ENCODE data around the gene KCNN3. TPM values are rescaled to one million over a fixed set of nuclear protein-coding genes. Genes with fewer than 3 reads are reported as not detected.

KCNN3 gene
- total RNA-seq, 4 donors from 2014 or later: 3.5 to 5.6 (median 4.4) TPM

- WGBS, 2 donors: 91 to 93% methylated on average over 5 of the region's 5 CpGs
- no peak overlapping the region for H3K27ac ChIP-seq
These were observed 154.7 kb downstream of the KCNN3 start for GRCh38 chr1:154715385-154715784.

GRCh38 chr1:154714638-154715037 lies 155.4 kb downstream of the KCNN3 start:
- no peaks in the 10 kb centered on the region for H3K9me3 ChIP-seq
- intact Hi-C loops (cut with DNase I): no loop called here

More at GRCh38 chr1:154715385-154715784, 154.7 kb downstream of the KCNN3 start:
- Histone ChIP-seq H3K4me1 (peaks cover 0 to 5% of the 10 kb centered on the region in 2 donors), H3K27me3 (no peaks in the 10 kb centered on the region), H3K9me3 (no peaks in the 10 kb centered on the region), H3K36me3 (no peaks in the 10 kb centered on the region), H3K4me3 (replicated peaks in 1 of 3) (no peak overlapping the region)
- intact Hi-C loops (cut with DNase I): no loop called here
- no peak for TF ChIP-seq CTCF (IDR thresholded peaks at IDR 0.05)
- TF ChIP-seq POLR2A (IDR thresholded peaks at IDR 0.05): no peak
- DNase-seq: no peak

GRCh38 chr1:154714052-154714623 lies 155.9 kb downstream of the KCNN3 start:
- no peak for DNase-seq
- Histone ChIP-seq H3K27me3 (no peaks in the 10 kb centered on the region), H3K36me3 (no peaks in the 10 kb centered on the region), H3K4me1 (peaks cover 0 to 5% of the 10 kb centered on the region in 2 donors), H3K9me3 (no peaks in the 10 kb centered on the region), H3K4me3 (replicated peaks in 1 of 3) (no peak overlapping the region), H3K27ac (no peak overlapping the region)
- 80 to 90% methylated on average over 2 of the region's 2 CpGs for WGBS, 2 donors
- TF ChIP-seq POLR2A (IDR thresholded peaks at IDR 0.05): no peak
- TF ChIP-seq CTCF (IDR thresholded peaks at IDR 0.05): no peak
- intact Hi-C loops (cut with DNase I): no loop called here

More at GRCh38 chr1:154714638-154715037, 155.4 kb downstream of the KCNN3 start:
- no peaks in the 10 kb centered on the region for H3K27me3 ChIP-seq
- peak in 1 of 2 donors; percentile 5 for DNase-seq
- no peaks in the 10 kb centered on the region for H3K36me3 ChIP-seq
- WGBS, 2 donors: 76 to 90% methylated on average over 3 of the region's 3 CpGs
- no peak overlapping the region for H3K4me3 ChIP-seq (replicated peaks in 1 of 3)
- no peak overlapping the region for H3K27ac ChIP-seq
- peaks cover 0 to 5% of the 10 kb centered on the region in 2 donors for H3K4me1 ChIP-seq
- no peak for TF ChIP-seq POLR2A (IDR thresholded peaks at IDR 0.05)
- no peak for TF ChIP-seq CTCF (IDR thresholded peaks at IDR 0.05)

- intact Hi-C loops (cut with DNase I): no loop called here
- Histone ChIP-seq H3K9me3 (no peaks in the 10 kb centered on the region), H3K27ac (no peak overlapping the region), H3K27me3 (no peaks in the 10 kb centered on the region), H3K4me3 (replicated peaks in 1 of 3) (no peak overlapping the region), H3K36me3 (no peaks in the 10 kb centered on the region), H3K4me1 (peaks cover 0 to 5% of the 10 kb centered on the region in 2 donors)
- WGBS, 2 donors: 47 to 62% methylated on average over 9 to 11 of the region's 11 CpGs
- DNase-seq: peak in 1 of 2 donors; percentile 16
- TF ChIP-seq CTCF (IDR thresholded peaks at IDR 0.05) (no peak), POLR2A (IDR thresholded peaks at IDR 0.05) (no peak)
These were observed 157.1 kb downstream of the KCNN3 start for GRCh38 chr1:154713005-154713404.

- Histone ChIP-seq H3K9me3 (no peaks in the 10 kb centered on the region), H3K36me3 (no peaks in the 10 kb centered on the region), H3K4me1 (peaks cover 0 to 5% of the 10 kb centered on the region in 2 donors), H3K27ac (no peak overlapping the region), H3K27me3 (no peaks in the 10 kb centered on the region), H3K4me3 (replicated peaks in 1 of 3) (no peak overlapping the region)
- WGBS, 2 donors: 85 to 91% methylated on average over 11 of the region's 11 CpGs
- DNase-seq: no peak
- intact Hi-C loops (cut with DNase I): no loop called here
- TF ChIP-seq CTCF (IDR thresholded peaks at IDR 0.05) (no peak), POLR2A (IDR thresholded peaks at IDR 0.05) (no peak)
These were observed 157.8 kb downstream of the KCNN3 start for GRCh38 chr1:154712166-154712810.
